ENCODE measurements around the gene METTL25. TPM values are rescaled to one million over a fixed set of nuclear protein-coding genes. Genes with fewer than 3 reads are reported as not detected.

The METTL25 gene
- total RNA-seq, 4 donors from 2014 or later = 13.7 to 32.3 (median 24.7) TPM

DNA sequence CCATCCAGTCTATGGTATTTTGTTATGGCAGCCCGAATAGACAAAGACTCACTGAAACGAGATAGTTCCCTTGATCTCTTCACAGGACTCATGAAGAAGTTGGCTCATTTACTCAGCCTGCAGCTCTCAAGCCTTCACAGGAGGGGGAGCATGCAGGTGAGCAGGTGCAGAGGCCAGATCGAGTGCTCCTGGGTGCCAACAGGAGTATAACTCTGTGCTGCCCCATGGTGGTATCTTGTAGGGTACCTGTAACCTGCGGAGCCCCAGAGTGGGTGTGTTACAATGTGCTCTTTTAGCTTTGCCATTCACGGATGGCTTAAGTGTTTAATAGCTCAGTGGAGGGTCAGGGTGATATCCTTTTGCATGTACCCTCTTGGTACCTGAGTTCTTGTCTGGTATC is 159.5 kb downstream of the METTL25 start:
- H3K9me3 ChIP-seq = no peaks in the 10 kb centered on the region
- no peaks in the 10 kb centered on the region for H3K27me3 ChIP-seq
- WGBS, 2 donors (ENCODE audit: low coverage in 1 of 2) = 100% methylated on average over 1 to 3 of the region's 5 CpGs
- ATAC-seq = no peak
- no peaks in the 10 kb centered on the region for H3K4me1 ChIP-seq
- TF ChIP-seq, protein P1, sequence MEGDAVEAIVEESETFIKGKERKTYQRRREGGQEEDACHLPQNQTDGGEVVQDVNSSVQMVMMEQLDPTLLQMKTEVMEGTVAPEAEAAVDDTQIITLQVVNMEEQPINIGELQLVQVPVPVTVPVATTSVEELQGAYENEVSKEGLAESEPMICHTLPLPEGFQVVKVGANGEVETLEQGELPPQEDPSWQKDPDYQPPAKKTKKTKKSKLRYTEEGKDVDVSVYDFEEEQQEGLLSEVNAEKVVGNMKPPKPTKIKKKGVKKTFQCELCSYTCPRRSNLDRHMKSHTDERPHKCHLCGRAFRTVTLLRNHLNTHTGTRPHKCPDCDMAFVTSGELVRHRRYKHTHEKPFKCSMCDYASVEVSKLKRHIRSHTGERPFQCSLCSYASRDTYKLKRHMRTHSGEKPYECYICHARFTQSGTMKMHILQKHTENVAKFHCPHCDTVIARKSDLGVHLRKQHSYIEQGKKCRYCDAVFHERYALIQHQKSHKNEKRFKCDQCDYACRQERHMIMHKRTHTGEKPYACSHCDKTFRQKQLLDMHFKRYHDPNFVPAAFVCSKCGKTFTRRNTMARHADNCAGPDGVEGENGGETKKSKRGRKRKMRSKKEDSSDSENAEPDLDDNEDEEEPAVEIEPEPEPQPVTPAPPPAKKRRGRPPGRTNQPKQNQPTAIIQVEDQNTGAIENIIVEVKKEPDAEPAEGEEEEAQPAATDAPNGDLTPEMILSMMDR (IDR thresholded peaks at IDR 0.05) = no peak
- no peak for TF ChIP-seq EP300 (IDR thresholded peaks at IDR 0.05)
- no peak overlapping the region for H3K27ac ChIP-seq
- no peak overlapping the region for H3K4me3 ChIP-seq
- H3K36me3 ChIP-seq = no peaks in the 10 kb centered on the region

- no peak overlapping the region for H3K4me3 ChIP-seq
- no peaks in the 10 kb centered on the region for H3K36me3 ChIP-seq
- H3K27ac ChIP-seq = no peak overlapping the region
- TF ChIP-seq, protein P1 (IDR thresholded peaks at IDR 0.05) = no peak
- no peak for ATAC-seq
- H3K27me3 ChIP-seq = no peaks in the 10 kb centered on the region
- H3K4me1 ChIP-seq = peaks cover 0 to 11% (median 0%) of the 10 kb centered on the region in 3 donors
- no peaks in the 10 kb centered on the region for H3K9me3 ChIP-seq
Observed at GRCh38 chr12:82519510-82519909, 161.2 kb downstream of the METTL25 start.

DNA sequence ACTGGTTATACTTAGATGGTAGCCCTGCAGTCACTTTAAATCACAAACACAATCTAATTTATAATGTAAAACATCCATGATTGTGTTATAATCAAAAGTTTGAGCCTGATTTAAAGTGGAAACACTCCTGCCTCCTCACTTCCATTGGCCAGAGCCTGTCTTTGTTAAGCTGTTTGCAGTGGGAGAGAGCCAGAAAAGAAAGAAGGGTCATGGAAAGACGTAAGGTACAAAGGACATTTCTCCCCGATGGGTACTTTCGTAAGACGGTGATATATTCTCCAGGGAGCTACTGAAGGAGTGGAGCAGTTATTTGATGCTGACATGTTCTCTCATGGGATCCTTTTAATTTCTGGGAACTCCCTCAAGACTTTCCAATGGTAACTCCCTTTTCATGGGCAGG is 164.0 kb downstream of the METTL25 start:
- Histone ChIP-seq H3K4me3 (no peak overlapping the region), H3K9me3 (no peaks in the 10 kb centered on the region), H3K4me1 (peaks cover 0 to 16% (median 0%) of the 10 kb centered on the region in 3 donors), H3K36me3 (no peaks in the 10 kb centered on the region), H3K27me3 (no peaks in the 10 kb centered on the region), H3K27ac (no peak overlapping the region)
- ATAC-seq = no peak
- TF ChIP-seq EP300 (IDR thresholded peaks at IDR 0.05) = no peak
- no peak for TF ChIP-seq POLR2AphosphoS5 (IDR thresholded peaks at IDR 0.05)
- TF ChIP-seq POLR2A (IDR thresholded peaks at IDR 0.05) = no peak
- TF ChIP-seq, protein P1 (IDR thresholded peaks at IDR 0.05) = no peak
- WGBS, 2 donors (ENCODE audit: low coverage in 1 of 2) = 96 to 98% methylated on average over 4 of the region's 4 CpGs

GRCh38 chr12:82522762-82523161 is 164.4 kb downstream of the METTL25 start:
- Histone ChIP-seq H3K9me3 (no peaks in the 10 kb centered on the region), H3K27me3 (no peaks in the 10 kb centered on the region), H3K4me1 (peaks cover 0 to 16% (median 0%) of the 10 kb centered on the region in 3 donors), H3K27ac (no peak overlapping the region), H3K36me3 (no peaks in the 10 kb centered on the region), H3K4me3 (no peak overlapping the region)
- no peak for ATAC-seq
- TF ChIP-seq EP300 (IDR thresholded peaks at IDR 0.05) = no peak
- TF ChIP-seq POLR2A (IDR thresholded peaks at IDR 0.05) = no peak
- TF ChIP-seq, protein P1 (IDR thresholded peaks at IDR 0.05) = no peak
- no peak for TF ChIP-seq POLR2AphosphoS5 (IDR thresholded peaks at IDR 0.05)

GRCh38 chr12:82523996-82524395 is 165.7 kb downstream of the METTL25 start:
- H3K27me3 ChIP-seq = no peaks in the 10 kb centered on the region
- TF ChIP-seq EP300 (IDR thresholded peaks at IDR 0.05) = no peak
- TF ChIP-seq, protein P1 (IDR thresholded peaks at IDR 0.05) = no peak
- no peak for TF ChIP-seq POLR2AphosphoS5 (IDR thresholded peaks at IDR 0.05)
- no peak for TF ChIP-seq POLR2A (IDR thresholded peaks at IDR 0.05)
- no peaks in the 10 kb centered on the region for H3K36me3 ChIP-seq
- H3K9me3 ChIP-seq = no peaks in the 10 kb centered on the region
- no peak for ATAC-seq
- WGBS, 2 donors (ENCODE audit: low coverage in 1 of 2) = 14 to 25% methylated on average over 3 of the region's 3 CpGs
- H3K4me3 ChIP-seq = no peak overlapping the region
- peaks cover 0 to 16% (median 0%) of the 10 kb centered on the region in 3 donors for H3K4me1 ChIP-seq
- no peak overlapping the region for H3K27ac ChIP-seq
